A549 (cell line): ENCODE data around the gene SERTAD4. TPM values are rescaled to one million over a fixed set of nuclear protein-coding genes. Genes with fewer than 3 reads are reported as not detected.

Source experiments
- ATAC-seq, 2 experiments: fragments of 200-7000 bp in 1 of 2; fragments of >200 bp in 1 of 2; cut with Nextera tagmentation in 1 of 2; cut with Tn5 transposase in 1 of 2; 3 replicates each; pipeline versions ENCODE4 v1.8.0 to v1.9.1; 2018 to 2020; ENCODE audit warnings: mild to moderate bottlenecking in 1 of 2, moderate library complexity in 1 of 2
- CTCF ChIA-PET: fragments of 300-600 bp; sonication (Branson Sonifier 250); formaldehyde crosslinking; extraction: SDS; loops from one replicate; lab custom pipeline; 2021; ENCODE audit warnings: antibody characterized with exemption, inconsistent platforms; lab: Yijun Ruan, JAX
- POLR2A ChIA-PET: fragments of 350-600 bp; formaldehyde crosslinking; extraction: SDS; loops from one replicate; lab custom pipeline; 2021; ENCODE audit warnings: antibody characterized with exemption, inconsistent platforms; lab: Yijun Ruan, JAX
- DNase-seq, 2 experiments: peaks; one replicate each; pipeline versions ENCODE4 v3.0.0 to v3.0.0-alpha.2; 2011 to 2016; ENCODE audit warnings: low read depth in 1 of 2, low spot score in 1 of 2
- FAIRE-seq: peaks from 2 replicates; lab custom pipeline; 2011; peaks lifted over from hg19 to GRCh38; lab: Jason Lieb, UNC
- H3K27ac ChIP-seq, 2 experiments: fragments of >200 bp; sonication (Bioruptor Twin); formaldehyde crosslinking; 3 replicates each; pipeline ENCODE4 v1.5.1; 2016 to 2017
- H3K4me1 ChIP-seq: fragments of >200 bp; sonication (Bioruptor Twin); formaldehyde crosslinking; 3 replicates; pipeline ENCODE4 v1.6.1; 2016
- H3K4me2 ChIP-seq: fragments of >200 bp; sonication (Bioruptor Twin); formaldehyde crosslinking; 3 replicates; pipeline ENCODE4 v1.6.1; 2016
- H3K4me3 ChIP-seq: fragments of >200 bp; sonication (Bioruptor Twin); formaldehyde crosslinking; 3 replicates; pipeline ENCODE4 v1.5.1; 2016
- H3K9me3 ChIP-seq: fragments of >200 bp; sonication (Bioruptor Twin); formaldehyde crosslinking; 3 replicates; pipeline ENCODE4 v1.6.1; 2016
- BHLHE40 ChIP-seq: IDR thresholded peaks from 2 replicates; pipeline ENCODE4 v1.6.1; 2012; ENCODE audit warnings: low read depth, low read length, inconsistent platforms
- FOSB ChIP-seq: fragments of 250-450 bp; sonication (Bioruptor Pico); IDR thresholded peaks from 2 replicates; pipeline ENCODE4 v1.5.0; 2020; ENCODE audit warnings: mild to moderate bottlenecking, moderate library complexity
- FOSL2 ChIP-seq, 2 experiments: fragments of 450-650 bp in 1 of 2; fragments of >200 bp in 1 of 2; sonication (Bioruptor Twin) in 1 of 2; formaldehyde crosslinking; IDR thresholded peaks; 2 replicates each; pipeline versions ENCODE4 v1.5.0 to v1.6.1; 2016 to 2020; ENCODE audit warnings: mild to moderate bottlenecking in 1 of 2, moderate library complexity in 1 of 2
- HOXB13 ChIP-seq: fragments of 250-450 bp; sonication (Bioruptor Pico); IDR thresholded peaks from 2 replicates; pipeline ENCODE4 v1.5.0; 2020; ENCODE audit warnings: low read depth, mild to moderate bottlenecking, moderate library complexity
- HOXB5 ChIP-seq: fragments of 250-450 bp; sonication (Bioruptor Pico); IDR thresholded peaks from 2 replicates; pipeline ENCODE4 v1.5.0; 2020; ENCODE audit warnings: mild to moderate bottlenecking, moderate library complexity
- JUN ChIP-seq, 2 experiments: fragments of >200 bp; sonication (Bioruptor Twin); formaldehyde crosslinking; IDR thresholded peaks; 2 replicates in 1 of 2; 3 replicates in 1 of 2; pipeline ENCODE4 v1.6.1; 2016 to 2017
- MAFK ChIP-seq: fragments of 450-650 bp; IDR thresholded peaks from 2 replicates; pipeline ENCODE4 v1.6.1; 2014; ENCODE audit not compliant: partially characterized antibody
- MAZ ChIP-seq: fragments of 150-350 bp; IDR thresholded peaks from 2 replicates; pipeline ENCODE4 v1.6.1; 2014; ENCODE audit warnings: antibody characterized with exemption, low read depth, low read length, borderline replicate concordance
- RCOR1 ChIP-seq: fragments of 150-350 bp; IDR thresholded peaks from 2 replicates; pipeline ENCODE4 v1.6.1; 2014; ENCODE audit warnings: antibody characterized with exemption, low read length, low read depth
- RNF2 ChIP-seq: fragments of 200-600 bp; sonication (generic); IDR thresholded peaks from 2 replicates; pipeline ENCODE4 v1.6.1; 2016; ENCODE audit warnings: low read depth, mild to moderate bottlenecking, antibody characterized with exemption, moderate library complexity, borderline replicate concordance
- TFCP2L1 ChIP-seq: fragments of 250-450 bp; sonication (Bioruptor Pico); IDR thresholded peaks from 2 replicates; pipeline ENCODE4 v1.5.0; 2021; ENCODE audit warnings: mild to moderate bottlenecking
- TP53 ChIP-seq: fragments of 250-450 bp; sonication (Bioruptor Pico); IDR thresholded peaks from 2 replicates; pipeline ENCODE4 v1.5.0; 2021; ENCODE audit warnings: mild to moderate bottlenecking, moderate library complexity
- ZSCAN20 ChIP-seq: fragments of 250-450 bp; sonication (Bioruptor Pico); IDR thresholded peaks from 2 replicates; pipeline ENCODE4 v1.8.0; 2022; ENCODE audit warnings: mild to moderate bottlenecking, moderate library complexity
- WGBS: methylation state at CpG from one replicate; pipeline ENCODE4 v1.1.6; 2017; ENCODE audit errors: missing lambda C conversion rate; 5-methylcytosine and 5-hydroxymethylcytosine counted together
- polyA plus RNA-seq, 4 experiments: library from polyadenylated mRNA; depleted of rRNA in 3 of 4; stranded (reverse); fragments of >200 nt; fragmentation: RNase III in 1 of 4; extraction: RNeasy Plus Mini Kit Qiagen cat#74134 plus additional on column Dnase treatment in 1 of 4; gene quantifications; 2 replicates in 3 of 4; 3 replicates in 1 of 4; pipeline ENCODE4 v1.2.3, GENCODE V29; 2011 to 2017
- TF ChIP-seq, protein P1 (sequence below): fragments of 200-600 bp; sonication (generic); IDR thresholded peaks from 2 replicates; pipeline ENCODE4 v1.6.1; 2016; ENCODE audit warnings: antibody characterized with exemption, mild to moderate bottlenecking, moderate library complexity
- TF ChIP-seq, protein P2 (sequence below): IDR thresholded peaks from 2 replicates; pipeline ENCODE4 v1.6.1; 2012; ENCODE audit warnings: low read depth, borderline replicate concordance
- TF ChIP-seq, protein P3 (sequence below): fragments of >200 bp; sonication (Bioruptor Twin); formaldehyde crosslinking; IDR thresholded peaks from 2 replicates; pipeline ENCODE4 v1.6.1; 2016
- TF ChIP-seq, protein P4 (sequence below): fragments of 150-350 bp; IDR thresholded peaks from 2 replicates; pipeline ENCODE4 v1.6.1; 2014; ENCODE audit warnings: low read depth, mild to moderate bottlenecking, low read length

The SERTAD4 gene
- polyA plus RNA-seq, 2 of the 4 experiments (the other 2 are of a cell fraction), result 0.62 to 0.71 TPM

DNA sequence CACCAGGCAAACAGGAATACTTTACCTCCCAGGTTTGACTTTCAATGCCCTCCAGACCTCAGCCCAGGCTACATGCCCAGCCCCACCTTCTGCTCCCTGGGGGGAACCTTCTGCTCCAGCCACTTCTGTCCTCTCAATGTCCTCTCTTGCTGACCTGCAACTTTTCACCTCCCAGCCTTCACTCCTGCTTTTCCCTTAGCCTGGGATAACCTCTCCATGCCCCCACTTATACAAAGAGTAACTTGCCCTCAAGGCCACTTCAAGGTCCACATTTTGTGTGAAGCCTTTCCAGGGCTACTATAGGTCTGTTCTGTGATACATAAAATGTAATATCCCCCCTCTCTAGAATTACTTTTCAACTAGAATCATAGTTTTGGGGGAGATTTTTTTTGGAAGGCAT, 21.7 kb downstream of the SERTAD4 start:
- ATAC-seq, result no peak
- POLR2A ChIA-PET, result no interaction called here
- H3K27ac ChIP-seq, result no peak overlapping the region
- TF ChIP-seq RCOR1 (no peak), TP53 (CRISPR knock-in tag) (no peak), MAFK (no peak), HOXB5 (CRISPR knock-in tag) (no peak), FOSL2 (IDR thresholded peaks at IDR 0.05) (no peak), FOSL2 (CRISPR knock-in tag; IDR thresholded peaks at IDR 0.05) (no peak), TFCP2L1 (CRISPR knock-in tag) (no peak), MAZ (no peak), BHLHE40 (no peak)
- TF ChIP-seq, protein P1, sequence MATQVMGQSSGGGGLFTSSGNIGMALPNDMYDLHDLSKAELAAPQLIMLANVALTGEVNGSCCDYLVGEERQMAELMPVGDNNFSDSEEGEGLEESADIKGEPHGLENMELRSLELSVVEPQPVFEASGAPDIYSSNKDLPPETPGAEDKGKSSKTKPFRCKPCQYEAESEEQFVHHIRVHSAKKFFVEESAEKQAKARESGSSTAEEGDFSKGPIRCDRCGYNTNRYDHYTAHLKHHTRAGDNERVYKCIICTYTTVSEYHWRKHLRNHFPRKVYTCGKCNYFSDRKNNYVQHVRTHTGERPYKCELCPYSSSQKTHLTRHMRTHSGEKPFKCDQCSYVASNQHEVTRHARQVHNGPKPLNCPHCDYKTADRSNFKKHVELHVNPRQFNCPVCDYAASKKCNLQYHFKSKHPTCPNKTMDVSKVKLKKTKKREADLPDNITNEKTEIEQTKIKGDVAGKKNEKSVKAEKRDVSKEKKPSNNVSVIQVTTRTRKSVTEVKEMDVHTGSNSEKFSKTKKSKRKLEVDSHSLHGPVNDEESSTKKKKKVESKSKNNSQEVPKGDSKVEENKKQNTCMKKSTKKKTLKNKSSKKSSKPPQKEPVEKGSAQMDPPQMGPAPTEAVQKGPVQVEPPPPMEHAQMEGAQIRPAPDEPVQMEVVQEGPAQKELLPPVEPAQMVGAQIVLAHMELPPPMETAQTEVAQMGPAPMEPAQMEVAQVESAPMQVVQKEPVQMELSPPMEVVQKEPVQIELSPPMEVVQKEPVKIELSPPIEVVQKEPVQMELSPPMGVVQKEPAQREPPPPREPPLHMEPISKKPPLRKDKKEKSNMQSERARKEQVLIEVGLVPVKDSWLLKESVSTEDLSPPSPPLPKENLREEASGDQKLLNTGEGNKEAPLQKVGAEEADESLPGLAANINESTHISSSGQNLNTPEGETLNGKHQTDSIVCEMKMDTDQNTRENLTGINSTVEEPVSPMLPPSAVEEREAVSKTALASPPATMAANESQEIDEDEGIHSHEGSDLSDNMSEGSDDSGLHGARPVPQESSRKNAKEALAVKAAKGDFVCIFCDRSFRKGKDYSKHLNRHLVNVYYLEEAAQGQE, result no peak
- TF ChIP-seq, all 56 proteins: peak for 0
- CTCF ChIA-PET, result interaction anchor here (0.6 to 1.5 kb wide), 3 partner anchors 9 to 14 kb away, joined by 3 to 6 read pairs (median 3); no protein-coding TSS in a partner anchor
- Histone ChIP-seq H3K4me3 (no peak overlapping the region), H3K9me3 (no peaks in the 10 kb centered on the region), H3K4me1 (peaks cover 12% of the 10 kb centered on the region; the same call in 2 of the 3 replicates), H3K4me2 (no peak overlapping the region)
- FAIRE-seq, result no peak
- DNase-seq, result no peak

DNA sequence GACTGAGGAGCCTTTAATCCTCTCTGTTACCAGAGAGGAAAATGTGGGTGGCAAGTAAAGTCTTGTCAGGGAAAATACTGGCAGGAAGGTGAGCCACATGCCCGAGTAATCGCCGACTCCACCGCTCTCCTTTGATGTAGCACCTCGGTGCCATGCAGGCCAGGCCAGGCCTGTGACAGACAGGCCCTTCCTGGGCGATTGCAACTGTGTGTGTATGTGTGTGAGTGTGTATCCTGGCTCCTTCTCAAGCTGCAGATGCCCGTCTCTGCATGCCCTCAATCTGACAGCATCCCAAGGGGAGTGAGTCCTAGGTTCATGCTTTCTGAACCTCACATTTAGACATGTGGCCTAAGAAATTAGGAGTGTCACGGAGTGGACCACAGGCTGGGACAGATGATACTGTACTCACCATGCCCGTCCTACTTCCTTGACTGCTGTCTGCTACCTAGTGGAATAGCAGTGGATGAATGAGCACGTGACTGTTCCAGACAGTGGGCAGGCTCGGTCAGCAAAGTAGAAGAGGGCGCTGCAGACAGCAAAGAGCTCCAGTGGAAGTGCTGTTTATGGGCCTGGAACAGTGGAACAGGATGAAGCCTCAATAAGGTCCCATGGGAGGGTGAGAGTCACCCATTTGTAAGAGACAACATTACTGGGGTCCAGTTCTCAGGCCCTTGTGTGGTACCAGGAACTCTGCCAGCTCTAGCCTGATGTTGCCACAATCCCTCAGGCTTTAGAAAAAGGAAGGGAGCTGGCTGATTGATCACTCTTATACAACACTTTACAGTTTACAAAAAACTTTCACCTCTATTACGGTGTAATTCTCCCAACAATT, 25.3 kb downstream of the SERTAD4 start:
- Histone ChIP-seq H3K4me2 (no peak overlapping the region), H3K4me1 (no peaks in the 10 kb centered on the region), H3K4me3 (no peak overlapping the region), H3K27ac (no peak overlapping the region), H3K9me3 (no peaks in the 10 kb centered on the region)
- CTCF ChIA-PET, result interaction anchor here (0.6 to 1.6 kb wide), 2 partner anchors 8 to 25 kb away, joined by 3 read pairs; no protein-coding TSS in a partner anchor
- POLR2A ChIA-PET, result no interaction called here
- FAIRE-seq (no peak), ATAC-seq (peak in 1 of 2 experiments; percentile 47; a peak in 3 of 6 replicates), DNase-seq (no peak)
- no peak for TF ChIP-seq JUN (IDR thresholded peaks at IDR 0.05)
- TF ChIP-seq, protein P2, sequence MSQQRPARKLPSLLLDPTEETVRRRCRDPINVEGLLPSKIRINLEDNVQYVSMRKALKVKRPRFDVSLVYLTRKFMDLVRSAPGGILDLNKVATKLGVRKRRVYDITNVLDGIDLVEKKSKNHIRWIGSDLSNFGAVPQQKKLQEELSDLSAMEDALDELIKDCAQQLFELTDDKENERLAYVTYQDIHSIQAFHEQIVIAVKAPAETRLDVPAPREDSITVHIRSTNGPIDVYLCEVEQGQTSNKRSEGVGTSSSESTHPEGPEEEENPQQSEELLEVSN, result no peak
- TF ChIP-seq FOSL2 (IDR thresholded peaks at IDR 0.05), result no peak
- no peak for TF ChIP-seq FOSL2 (CRISPR knock-in tag; IDR thresholded peaks at IDR 0.05)
- TF ChIP-seq, protein P3, sequence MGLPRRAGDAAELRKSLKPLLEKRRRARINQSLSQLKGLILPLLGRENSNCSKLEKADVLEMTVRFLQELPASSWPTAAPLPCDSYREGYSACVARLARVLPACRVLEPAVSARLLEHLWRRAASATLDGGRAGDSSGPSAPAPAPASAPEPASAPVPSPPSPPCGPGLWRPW, result no peak
- TF ChIP-seq HOXB13 (CRISPR knock-in tag), result no peak
- no peak for TF ChIP-seq FOSB
- TF ChIP-seq ZSCAN20, result no peak
- TF ChIP-seq RNF2, result no peak
- TF ChIP-seq, protein P4, sequence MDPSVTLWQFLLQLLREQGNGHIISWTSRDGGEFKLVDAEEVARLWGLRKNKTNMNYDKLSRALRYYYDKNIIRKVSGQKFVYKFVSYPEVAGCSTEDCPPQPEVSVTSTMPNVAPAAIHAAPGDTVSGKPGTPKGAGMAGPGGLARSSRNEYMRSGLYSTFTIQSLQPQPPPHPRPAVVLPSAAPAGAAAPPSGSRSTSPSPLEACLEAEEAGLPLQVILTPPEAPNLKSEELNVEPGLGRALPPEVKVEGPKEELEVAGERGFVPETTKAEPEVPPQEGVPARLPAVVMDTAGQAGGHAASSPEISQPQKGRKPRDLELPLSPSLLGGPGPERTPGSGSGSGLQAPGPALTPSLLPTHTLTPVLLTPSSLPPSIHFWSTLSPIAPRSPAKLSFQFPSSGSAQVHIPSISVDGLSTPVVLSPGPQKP, result no peak
- whole genome bisulfite sequencing, result 75% methylated on average over 13 of the region's 13 CpGs
